HG03558 (cell line): Measurements from ENCODE around the gene RPS6KA2.

Experiments
- ATAC-seq: cut with Tn5 transposase; IDR thresholded peaks from one replicate; pipeline ENCODE4 v1.9.1; 2021; ENCODE audit warnings: moderate number of reproducible peaks; ENCODE audit not compliant: unreplicated experiment; ENCODE audit errors: extremely low read depth

Gene RPS6KA2

GRCh38 chr6:166495487-166496314, 131.3 kb downstream of the RPS6KA2 start:
- ATAC-seq: no peak

- no peak for ATAC-seq
These were observed 132.1 kb downstream of the RPS6KA2 start for GRCh38 chr6:166494757-166495486.

- ATAC-seq: no peak
These were observed 133.0 kb downstream of the RPS6KA2 start for GRCh38 chr6:166494101-166494441.

GRCh38 chr6:166493427-166494100, 133.5 kb downstream of the RPS6KA2 start:
- ATAC-seq: no peak

- ATAC-seq: no peak
These were observed 134.8 kb downstream of the RPS6KA2 start for GRCh38 chr6:166492092-166492741.

- ATAC-seq: no peak
These were observed 136.2 kb downstream of the RPS6KA2 start for GRCh38 chr6:166490671-166491500.

GRCh38 chr6:166489301-166490155, 137.5 kb downstream of the RPS6KA2 start:
- ATAC-seq: no peak

- no peak for ATAC-seq
These were observed 138.3 kb downstream of the RPS6KA2 start for GRCh38 chr6:166488701-166489100.

GRCh38 chr6:166488076-166488685, 138.9 kb downstream of the RPS6KA2 start:
- ATAC-seq: peak; percentile 85

GRCh38 chr6:166487148-166487547, 139.9 kb downstream of the RPS6KA2 start:
- no peak for ATAC-seq

- ATAC-seq: no peak
These were observed 140.5 kb downstream of the RPS6KA2 start for GRCh38 chr6:166486536-166486880.

- ATAC-seq: no peak
These were observed 141.2 kb downstream of the RPS6KA2 start for GRCh38 chr6:166485651-166486535.

- no peak for ATAC-seq
These were observed 142.2 kb downstream of the RPS6KA2 start for GRCh38 chr6:166484863-166485262.

GRCh38 chr6:166483573-166484250, 143.3 kb downstream of the RPS6KA2 start:
- ATAC-seq: no peak

- no peak for ATAC-seq
These were observed 144.0 kb downstream of the RPS6KA2 start for GRCh38 chr6:166483026-166483425.

- no peak for ATAC-seq
These were observed 148.1 kb downstream of the RPS6KA2 start for GRCh38 chr6:166478782-166479592.
